Measurements from ENCODE around the gene VSIG8.

Gene VSIG8

GRCh38 chr1:159832309-159832708 lies 30.1 kb downstream of the VSIG8 start:
- Mint-ChIP-seq H3K27ac (no peak overlapping the region), H3K4me3 (no peak overlapping the region), H3K36me3 (no peaks in the 10 kb centered on the region), H3K4me1 (peaks cover 14% of the 10 kb centered on the region), H3K9me3 (no peaks in the 10 kb centered on the region), H3K27me3 (no peaks in the 10 kb centered on the region)
- no peak for ATAC-seq

- Mint-ChIP-seq H3K27ac (no peak overlapping the region), H3K4me1 (peaks cover 19% of the 10 kb centered on the region)
These were observed 30.9 kb downstream of the VSIG8 start for GRCh38 chr1:159831412-159832141.

GRCh38 chr1:159830722-159831121 lies 31.7 kb downstream of the VSIG8 start:
- Mint-ChIP-seq H3K4me3 (no peak overlapping the region), H3K27me3 (peaks cover 16% of the 10 kb centered on the region), H3K36me3 (no peaks in the 10 kb centered on the region), H3K9me3 (no peaks in the 10 kb centered on the region), H3K27ac (no peak overlapping the region), H3K4me1 (peaks cover 28% of the 10 kb centered on the region)
- ATAC-seq, result no peak

More at GRCh38 chr1:159831412-159832141, 30.9 kb downstream of the VSIG8 start:
- Mint-ChIP-seq H3K9me3 (no peaks in the 10 kb centered on the region), H3K36me3 (no peaks in the 10 kb centered on the region), H3K27me3 (peaks cover 7% of the 10 kb centered on the region), H3K4me3 (no peak overlapping the region)
- no peak for ATAC-seq

GRCh38 chr1:159829822-159830465 lies 32.5 kb downstream of the VSIG8 start:
- ATAC-seq, result no peak
- Mint-ChIP-seq H3K4me3 (no peak overlapping the region), H3K9me3 (no peaks in the 10 kb centered on the region), H3K27me3 (peaks cover 24% of the 10 kb centered on the region), H3K36me3 (no peaks in the 10 kb centered on the region), H3K4me1 (peaks cover 28% of the 10 kb centered on the region), H3K27ac (no peak overlapping the region)

GRCh38 chr1:159829273-159829634 lies 33.2 kb downstream of the VSIG8 start:
- Mint-ChIP-seq H3K36me3 (no peaks in the 10 kb centered on the region), H3K27ac (no peak overlapping the region), H3K4me1 (peaks cover 28% of the 10 kb centered on the region), H3K4me3 (no peak overlapping the region), H3K27me3 (peaks cover 30% of the 10 kb centered on the region), H3K9me3 (no peaks in the 10 kb centered on the region)
- peak; percentile 86 for ATAC-seq

- no peak for ATAC-seq
- H3K27me3 Mint-ChIP-seq, result peaks cover 36% of the 10 kb centered on the region
- no peaks in the 10 kb centered on the region for H3K9me3 Mint-ChIP-seq
- no peaks in the 10 kb centered on the region for H3K36me3 Mint-ChIP-seq
- H3K4me1 Mint-ChIP-seq, result peaks cover 28% of the 10 kb centered on the region
- no peak overlapping the region for H3K4me3 Mint-ChIP-seq
- no peak overlapping the region for H3K27ac Mint-ChIP-seq
These were observed 33.7 kb downstream of the VSIG8 start for GRCh38 chr1:159828581-159829272.

GRCh38 chr1:159828176-159828575 lies 34.3 kb downstream of the VSIG8 start:
- no peak overlapping the region for H3K4me3 Mint-ChIP-seq
- ATAC-seq, result no peak
- peaks cover 41% of the 10 kb centered on the region for H3K27me3 Mint-ChIP-seq
- peaks cover 28% of the 10 kb centered on the region for H3K4me1 Mint-ChIP-seq
- H3K36me3 Mint-ChIP-seq, result no peaks in the 10 kb centered on the region
- H3K27ac Mint-ChIP-seq, result no peak overlapping the region
- H3K9me3 Mint-ChIP-seq, result no peaks in the 10 kb centered on the region

- ATAC-seq, result no peak
- Mint-ChIP-seq H3K27me3 (peaks cover 48% of the 10 kb centered on the region), H3K4me1 (peaks cover 28% of the 10 kb centered on the region), H3K27ac (no peak overlapping the region), H3K4me3 (no peak overlapping the region), H3K9me3 (no peaks in the 10 kb centered on the region), H3K36me3 (no peaks in the 10 kb centered on the region)
These were observed 34.9 kb downstream of the VSIG8 start for GRCh38 chr1:159827549-159827948.

GRCh38 chr1:159827102-159827490 lies 35.4 kb downstream of the VSIG8 start:
- Mint-ChIP-seq H3K4me3 (no peak overlapping the region), H3K27me3 (peaks cover 52% of the 10 kb centered on the region), H3K27ac (no peak overlapping the region), H3K4me1 (peaks cover 28% of the 10 kb centered on the region), H3K9me3 (no peaks in the 10 kb centered on the region), H3K36me3 (no peaks in the 10 kb centered on the region)
- ATAC-seq, result no peak

GRCh38 chr1:159826441-159827101 lies 35.9 kb downstream of the VSIG8 start, which contains the start of gene SLAMF8:
Gene SLAMF8 (plus strand): TSS chr1:159826873. CDS start chr1:159826899, 26 bp downstream.
- Mint-ChIP-seq H3K36me3 (no peaks in the 10 kb centered on the region), H3K4me1 (peaks cover 28% of the 10 kb centered on the region), H3K27me3 (peaks cover 57% of the 10 kb centered on the region), H3K9me3 (no peaks in the 10 kb centered on the region), H3K27ac (no peak within 1 kb of the TSS), H3K4me3 (no peak within 1 kb of the TSS)
- no peak for ATAC-seq

GRCh38 chr1:159825564-159825963 lies 36.9 kb downstream of the VSIG8 start:
- Mint-ChIP-seq H3K9me3 (no peaks in the 10 kb centered on the region), H3K4me3 (no peak overlapping the region), H3K27ac (no peak overlapping the region), H3K36me3 (no peaks in the 10 kb centered on the region), H3K4me1 (peaks cover 28% of the 10 kb centered on the region), H3K27me3 (peaks cover 58% of the 10 kb centered on the region)
- ATAC-seq, result no peak

- H3K36me3 Mint-ChIP-seq, result no peaks in the 10 kb centered on the region
- H3K4me1 Mint-ChIP-seq, result peaks cover 16% of the 10 kb centered on the region
- peaks cover 58% of the 10 kb centered on the region for H3K27me3 Mint-ChIP-seq
- no peak overlapping the region for H3K4me3 Mint-ChIP-seq
- no peaks in the 10 kb centered on the region for H3K9me3 Mint-ChIP-seq
- ATAC-seq, result no peak
- H3K27ac Mint-ChIP-seq, result no peak overlapping the region
These were observed 39.1 kb downstream of the VSIG8 start for GRCh38 chr1:159823406-159823805.

- peaks cover 48% of the 10 kb centered on the region for H3K27me3 Mint-ChIP-seq
- no peaks in the 10 kb centered on the region for H3K9me3 Mint-ChIP-seq
- H3K36me3 Mint-ChIP-seq, result no peaks in the 10 kb centered on the region
- ATAC-seq, result no peak
- H3K27ac Mint-ChIP-seq, result no peak overlapping the region
- no peak overlapping the region for H3K4me3 Mint-ChIP-seq
- H3K4me1 Mint-ChIP-seq, result peaks cover 6% of the 10 kb centered on the region
These were observed 41.1 kb downstream of the VSIG8 start for GRCh38 chr1:159821171-159821867.

GRCh38 chr1:159817276-159818041 lies 45.0 kb downstream of the VSIG8 start:
- peaks cover 9% of the 10 kb centered on the region for H3K27me3 Mint-ChIP-seq
- ATAC-seq, result no peak
- no peaks in the 10 kb centered on the region for H3K9me3 Mint-ChIP-seq
- no peaks in the 10 kb centered on the region for H3K4me1 Mint-ChIP-seq
- H3K27ac Mint-ChIP-seq, result no peak overlapping the region
- no peaks in the 10 kb centered on the region for H3K36me3 Mint-ChIP-seq
- H3K4me3 Mint-ChIP-seq, result no peak overlapping the region
